ENCODE measurements around the gene ZNF282. TPM values are rescaled to one million over a fixed set of nuclear protein-coding genes. Genes with fewer than 3 reads are reported as not detected.
A peak's percentile ranks its signal among the peaks of the same experiment; 100 is the strongest.

ZNF282 gene
- polyA plus RNA-seq, 3 donors from 2014 or later = 0.54 to 2.3 (median 1.2) TPM

DNA sequence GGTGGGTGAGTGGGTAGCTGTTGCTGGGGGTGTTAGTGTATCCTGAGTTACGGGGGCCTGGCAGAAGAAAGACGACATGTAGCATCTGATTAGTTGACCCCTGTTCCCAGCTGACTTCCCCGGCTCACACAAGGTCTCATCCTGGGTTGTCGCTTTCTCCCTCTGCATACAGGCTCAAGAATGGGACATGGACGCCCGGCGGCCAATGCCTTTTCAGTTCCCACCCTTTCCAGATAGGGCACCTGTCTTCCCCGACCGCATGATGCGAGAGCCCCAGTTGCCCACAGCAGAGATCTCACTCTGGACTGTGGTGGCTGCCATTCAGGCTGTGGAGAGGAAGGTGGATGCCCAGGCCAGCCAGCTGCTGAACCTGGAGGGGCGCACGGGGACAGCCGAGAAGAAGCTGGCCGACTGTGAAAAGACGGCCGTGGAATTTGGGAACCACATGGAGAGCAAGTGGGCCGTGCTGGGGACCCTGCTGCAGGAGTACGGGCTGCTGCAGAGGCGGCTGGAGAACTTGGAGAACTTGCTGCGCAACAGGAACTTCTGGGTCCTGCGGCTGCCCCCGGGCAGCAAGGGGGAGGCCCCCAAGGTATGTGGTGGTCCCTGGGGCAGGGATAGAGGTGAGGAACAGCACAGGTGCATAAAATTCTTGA, 2.9 kb downstream of the ZNF282 start:
- peaks cover 26 to 31% (median 27%) of the 10 kb centered on the region in 3 donors for H3K36me3 Mint-ChIP-seq
- H3K4me1 Mint-ChIP-seq = peaks cover 40 to 57% of the 10 kb centered on the region in 2 donors
- no peak overlapping the region for H3K4me3 Mint-ChIP-seq
- H3K27ac Mint-ChIP-seq = peak overlapping the region in 2 of 6 donors; percentile 43 to 51
- H3K9me3 Mint-ChIP-seq = no peaks in the 10 kb centered on the region
- H3K27me3 Mint-ChIP-seq (ENCODE audit: low read depth in 3 of 3) = peaks cover 3 to 4% (median 3%) of the 10 kb centered on the region in 3 donors
- DNase-seq = no peak

GRCh38 chr7:149199234-149199995, 4.1 kb downstream of the ZNF282 start:
- H3K9me3 Mint-ChIP-seq = no peaks in the 10 kb centered on the region
- no peak overlapping the region for H3K27ac Mint-ChIP-seq
- no peak for DNase-seq
- H3K4me3 Mint-ChIP-seq = no peak overlapping the region
- peaks cover 44 to 66% of the 10 kb centered on the region in 2 donors for H3K4me1 Mint-ChIP-seq
- peaks cover 3 to 4% (median 3%) of the 10 kb centered on the region in 3 donors for H3K27me3 Mint-ChIP-seq (ENCODE audit: low read depth in 3 of 3)
- peaks cover 33 to 40% (median 34%) of the 10 kb centered on the region in 3 donors for H3K36me3 Mint-ChIP-seq

DNA sequence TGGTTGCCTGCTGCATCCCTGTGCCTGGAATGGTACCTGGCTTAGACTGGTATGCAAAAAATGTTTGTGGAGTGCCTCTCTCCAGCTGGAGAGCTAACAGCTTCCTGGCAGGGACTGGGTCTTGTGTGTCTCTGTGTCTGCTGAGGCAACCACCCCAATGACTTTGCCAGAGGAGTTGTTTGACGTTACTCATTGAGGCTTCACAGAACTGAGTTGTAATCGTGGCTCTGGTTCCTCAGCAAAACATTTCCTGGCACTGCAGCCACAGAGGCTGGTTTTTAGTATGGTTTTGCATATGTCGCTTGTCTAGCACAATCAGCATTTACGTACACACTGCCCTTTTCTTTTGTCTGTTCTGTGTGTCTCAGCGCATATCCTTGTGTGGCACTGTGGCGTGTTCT, 7.5 kb downstream of the ZNF282 start:
- DNase-seq = peak in 1 of 3 donors; percentile 20
- H3K27me3 Mint-ChIP-seq (ENCODE audit: low read depth in 3 of 3) = peaks cover 0 to 6% (median 0%) of the 10 kb centered on the region in 3 donors
- no peak overlapping the region for H3K4me3 Mint-ChIP-seq
- H3K27ac Mint-ChIP-seq = peak overlapping the region in 2 of 6 donors; percentile 30 to 51
- H3K36me3 Mint-ChIP-seq = peaks cover 34 to 63% (median 48%) of the 10 kb centered on the region in 3 donors
- peaks cover 23 to 49% of the 10 kb centered on the region in 2 donors for H3K4me1 Mint-ChIP-seq
- H3K9me3 Mint-ChIP-seq = no peaks in the 10 kb centered on the region

- Mint-ChIP-seq H3K27me3 (ENCODE audit: low read depth in 3 of 3) (peaks cover 0 to 6% (median 0%) of the 10 kb centered on the region in 3 donors), H3K27ac (no peak overlapping the region), H3K4me3 (no peak overlapping the region), H3K4me1 (peaks cover 13 to 27% of the 10 kb centered on the region in 2 donors), H3K36me3 (peaks cover 30 to 57% (median 41%) of the 10 kb centered on the region in 3 donors), H3K9me3 (no peaks in the 10 kb centered on the region)
- no peak for DNase-seq
Observed at GRCh38 chr7:149205690-149206381, 10.5 kb downstream of the ZNF282 start.

- no peak for DNase-seq
- peaks cover 30 to 59% (median 39%) of the 10 kb centered on the region in 3 donors for H3K36me3 Mint-ChIP-seq
- H3K9me3 Mint-ChIP-seq = no peaks in the 10 kb centered on the region
- H3K27me3 Mint-ChIP-seq (ENCODE audit: low read depth in 3 of 3) = peaks cover 0 to 3% (median 0%) of the 10 kb centered on the region in 3 donors
- H3K27ac Mint-ChIP-seq = no peak overlapping the region
- no peak overlapping the region for H3K4me3 Mint-ChIP-seq
- peaks cover 10 to 18% of the 10 kb centered on the region in 2 donors for H3K4me1 Mint-ChIP-seq
Observed at GRCh38 chr7:149207324-149208035, 12.1 kb downstream of the ZNF282 start.

- H3K27ac Mint-ChIP-seq = peak overlapping the region in 2 of 6 donors; percentile 69 to 77
- no peaks in the 10 kb centered on the region for H3K4me1 Mint-ChIP-seq
- no peaks in the 10 kb centered on the region for H3K9me3 Mint-ChIP-seq
- H3K4me3 Mint-ChIP-seq = no peak overlapping the region
- H3K36me3 Mint-ChIP-seq = peaks cover 25 to 52% (median 33%) of the 10 kb centered on the region in 3 donors
- DNase-seq = peak; percentile 21 to 27 (median 24)
- H3K27me3 Mint-ChIP-seq (ENCODE audit: low read depth in 3 of 3) = peaks cover 0 to 5% (median 0%) of the 10 kb centered on the region in 3 donors
Observed at GRCh38 chr7:149209518-149210269, 14.3 kb downstream of the ZNF282 start.

GRCh38 chr7:149210551-149210950, 15.2 kb downstream of the ZNF282 start:
- no peak overlapping the region for H3K4me3 Mint-ChIP-seq
- H3K27ac Mint-ChIP-seq = no peak overlapping the region

DNA sequence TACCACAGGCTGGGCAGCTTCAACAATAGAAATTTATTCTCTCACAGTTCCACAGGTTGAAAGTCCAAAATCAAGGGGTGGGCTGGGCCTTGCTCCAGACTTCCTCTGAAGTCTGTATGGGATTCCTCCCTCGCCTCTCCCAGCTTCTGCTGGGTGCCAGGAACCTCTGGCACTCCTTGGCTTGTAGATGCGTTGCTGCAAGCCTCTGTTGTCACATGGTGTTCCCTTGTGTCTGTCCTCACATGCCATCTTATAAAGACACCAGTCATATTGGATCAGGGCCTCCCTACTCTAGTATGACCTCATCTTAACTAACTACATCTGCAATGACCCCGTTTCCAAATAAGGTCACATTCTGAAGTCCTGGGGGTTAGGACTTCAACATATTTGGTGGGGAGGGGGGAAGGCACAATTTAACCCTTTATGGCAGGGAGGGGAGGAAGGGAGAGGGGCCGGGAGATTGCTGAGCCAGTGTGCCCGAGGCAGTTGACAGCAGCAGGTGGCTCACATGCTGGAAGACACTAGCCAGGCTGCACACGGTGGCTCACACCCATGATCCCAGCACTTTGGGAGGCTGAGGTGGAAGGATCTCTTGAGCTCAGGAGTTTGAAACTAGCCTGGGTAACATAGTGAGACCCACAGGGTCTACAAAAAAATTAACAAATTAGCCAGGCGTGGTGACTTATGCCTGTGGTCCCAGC, 18.8 kb downstream of the ZNF282 start:
- Mint-ChIP-seq H3K9me3 (no peaks in the 10 kb centered on the region), H3K4me3 (no peak overlapping the region), H3K27me3 (ENCODE audit: low read depth in 3 of 3) (peaks cover 0 to 3% (median 2%) of the 10 kb centered on the region in 3 donors), H3K36me3 (peaks cover 26 to 45% (median 34%) of the 10 kb centered on the region in 3 donors), H3K27ac (peak overlapping the region in 2 of 6 donors; percentile 8 to 64), H3K4me1 (no peaks in the 10 kb centered on the region)
- DNase-seq = no peak

More at GRCh38 chr7:149210551-149210950, 15.2 kb downstream of the ZNF282 start:
- no peaks in the 10 kb centered on the region for H3K9me3 Mint-ChIP-seq
- peaks cover 0 to 3% (median 0%) of the 10 kb centered on the region in 3 donors for H3K27me3 Mint-ChIP-seq (ENCODE audit: low read depth in 3 of 3)
- H3K36me3 Mint-ChIP-seq = peaks cover 25 to 50% (median 32%) of the 10 kb centered on the region in 3 donors
- DNase-seq = no peak
- H3K4me1 Mint-ChIP-seq = no peaks in the 10 kb centered on the region

DNA sequence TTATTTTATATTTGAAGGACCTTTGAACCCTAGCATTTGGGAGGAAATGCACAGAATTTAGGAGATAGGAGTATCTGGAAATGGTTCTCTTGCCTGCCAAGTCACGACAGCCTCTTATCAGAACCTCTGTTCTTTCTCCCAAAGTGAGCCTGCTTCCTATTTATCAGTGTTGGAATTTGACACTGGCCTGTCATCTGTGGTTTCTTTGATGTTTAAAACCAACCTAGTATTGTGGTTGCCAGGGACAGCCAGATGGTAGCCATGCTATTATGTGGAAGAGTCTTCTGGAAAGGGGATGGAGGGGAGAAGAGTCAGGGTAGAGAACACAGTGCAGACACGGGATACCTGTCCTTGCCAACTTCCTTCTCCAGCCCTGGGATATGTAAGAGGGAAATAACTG, 21.1 kb downstream of the ZNF282 start:
- Mint-ChIP-seq H3K27me3 (ENCODE audit: low read depth in 3 of 3) (peaks cover 0 to 3% (median 2%) of the 10 kb centered on the region in 3 donors), H3K4me3 (no peak overlapping the region), H3K9me3 (no peaks in the 10 kb centered on the region), H3K36me3 (peaks cover 18 to 43% (median 29%) of the 10 kb centered on the region in 3 donors), H3K4me1 (no peaks in the 10 kb centered on the region), H3K27ac (peak overlapping the region in 1 of 6 donors; percentile 55)
- no peak for DNase-seq

DNA sequence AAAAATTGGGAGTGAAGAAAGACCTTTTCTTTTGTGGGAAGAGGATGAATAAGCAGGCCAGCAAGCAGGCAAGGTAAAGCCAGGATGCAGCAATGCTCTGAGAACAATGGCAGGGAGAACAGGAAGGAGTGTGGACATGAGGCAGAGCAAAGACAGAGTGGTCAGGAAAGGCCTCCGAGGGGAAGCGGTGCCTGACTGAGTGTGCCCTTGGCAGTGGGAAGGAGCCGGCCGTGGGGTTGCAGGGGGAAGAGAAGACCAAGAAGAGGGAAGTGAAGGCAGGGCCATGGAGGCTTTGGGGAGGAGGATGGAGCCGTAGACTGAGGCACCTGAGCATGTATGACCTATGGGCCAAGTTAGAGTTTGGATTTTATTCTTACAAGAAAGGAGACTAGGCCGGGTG, 22.2 kb downstream of the ZNF282 start:
- Mint-ChIP-seq H3K36me3 (peaks cover 16 to 40% (median 23%) of the 10 kb centered on the region in 3 donors), H3K27ac (peak overlapping the region in 1 of 6 donors; percentile 21), H3K27me3 (ENCODE audit: low read depth in 3 of 3) (peaks cover 0 to 4% (median 2%) of the 10 kb centered on the region in 3 donors), H3K4me3 (no peak overlapping the region), H3K4me1 (no peaks in the 10 kb centered on the region), H3K9me3 (no peaks in the 10 kb centered on the region)
- no peak for DNase-seq

GRCh38 chr7:149218469-149219420, 23.4 kb downstream of the ZNF282 start:
- no peak overlapping the region for H3K4me3 Mint-ChIP-seq
- H3K4me1 Mint-ChIP-seq = no peaks in the 10 kb centered on the region
- H3K27ac Mint-ChIP-seq = no peak overlapping the region
- no peaks in the 10 kb centered on the region for H3K9me3 Mint-ChIP-seq
- peaks cover 0 to 4% (median 2%) of the 10 kb centered on the region in 3 donors for H3K27me3 Mint-ChIP-seq (ENCODE audit: low read depth in 3 of 3)
- DNase-seq = no peak
- H3K36me3 Mint-ChIP-seq = peaks cover 13 to 34% (median 23%) of the 10 kb centered on the region in 3 donors

Data from immature natural killer cell (primary cell).